ENCODE results near the gene RNF123. TPM values are rescaled to one million over a fixed set of nuclear protein-coding genes. Genes with fewer than 3 reads are reported as not detected.

Gene RNF123
- total and polyA plus RNA-seq, 2 donors (not counting 3 experiments of a cell fraction or from before 2014, with no cell fraction given): 43.4 to 59.3 TPM

GRCh38 chr3:49652903-49653415 lies 36.4 kb upstream of the RNF123 start:
- Histone ChIP-seq H3K9ac (replicated peaks; ENCODE audit: extremely low read depth, insufficient read depth, low read length) (no peak overlapping the region), H3K27ac (ENCODE audit: insufficient read depth, low read depth, low read length) (no peak overlapping the region), H4K20me1 (replicated peaks; ENCODE audit: control insufficient read depth, extremely low read depth, insufficient read depth, low read length) (no peaks in the 10 kb centered on the region), H3K4me3 (replicated peaks in 1 of 3; ENCODE audit: insufficient read depth in 1 of 3, low read depth in 1 of 3, low read length in 3 of 3) (no peak overlapping the region), H3K36me3 (ENCODE audit: control insufficient read depth in 2 of 2, extremely low read depth in 1 of 2, insufficient read depth in 2 of 2, low read length in 2 of 2) (no peaks in the 10 kb centered on the region), H3K27me3 (ENCODE audit: control insufficient read depth in 2 of 2, insufficient read depth in 2 of 2, low read length in 2 of 2) (no peaks in the 10 kb centered on the region), H3K9me1 (replicated peaks; ENCODE audit: control insufficient read depth, extremely low read depth, insufficient read depth, low read length) (no peaks in the 10 kb centered on the region), H2AFZ (ENCODE audit: low read depth, low read length) (no peak overlapping the region), H3K79me2 (ENCODE audit: control insufficient read depth, insufficient read depth, low read length) (no peaks in the 10 kb centered on the region), H3K4me1 (ENCODE audit: control insufficient read depth, extremely low read depth, insufficient read depth, low read length) (no peaks in the 10 kb centered on the region), H3K9me3 (replicated peaks; ENCODE audit: control insufficient read depth, insufficient read depth, low read length) (no peaks in the 10 kb centered on the region), H3K4me2 (ENCODE audit: insufficient read depth, low read length) (no peak overlapping the region)
- ChIA-PET POLR2A (no interaction called here), CTCF (interaction anchor here (1.9 kb wide), 1 partner anchor 113 kb away, joined by 5 read pairs; no protein-coding TSS in a partner anchor)
- TF ChIP-seq MAX (IDR thresholded peaks at IDR 0.05; ENCODE audit: insufficient read depth, insufficient read length) (no peak), GATA2 (IDR thresholded peaks at IDR 0.05; ENCODE audit: insufficient read depth, insufficient read length, low read depth, low read length) (no peak)
- DNase-seq (ENCODE audit: low read depth, low spot score) (no peak), FAIRE-seq (no peak)
- intact Hi-C loops (cut with micrococcal nuclease): no loop called here
- BruUV-seq (replicated peaks): no TSS peak
- dilution Hi-C loops (cut with MboI; ENCODE audit: extremely low pct_ligation_motif_present, low sequenced_read_pairs): no loop called here

GRCh38 chr3:49653621-49654020 lies 35.7 kb upstream of the RNF123 start:
- no peak overlapping the region for H3K4me2 ChIP-seq (ENCODE audit: insufficient read depth, low read length)
- TF ChIP-seq MAX (IDR thresholded peaks at IDR 0.05; ENCODE audit: insufficient read depth, insufficient read length) (no peak), JUN (IDR thresholded peaks at IDR 0.05; ENCODE audit: borderline replicate concordance, insufficient read depth, insufficient read length, low read depth) (no peak), CTCF (IDR thresholded peaks at IDR 0.05; ENCODE audit: extremely low read depth in 1 of 2, insufficient read depth in 1 of 2, low read depth in 1 of 2, low read length in 2 of 2) (no peak), POLR2AphosphoS5 (IDR thresholded peaks at IDR 0.05; ENCODE audit: insufficient read depth, low read depth, low read length) (no peak), FOS (IDR thresholded peaks at IDR 0.05; ENCODE audit: borderline replicate concordance, insufficient read depth, low read length) (no peak), GATA2 (IDR thresholded peaks at IDR 0.05; ENCODE audit: insufficient read depth, insufficient read length, low read depth, low read length) (no peak), EZH2 (IDR thresholded peaks at IDR 0.05; ENCODE audit: borderline replicate concordance, low read depth, low read length, severe bottlenecking) (no peak), POLR2A (IDR thresholded peaks at IDR 0.05; ENCODE audit: low read depth, low read length) (no peak), MYC (IDR thresholded peaks at IDR 0.05; ENCODE audit: low read depth, low read length) (no peak)
- CTCF ChIA-PET: interaction anchor here (0.5 to 1.9 kb wide), 2 partner anchors 18 to 114 kb away, joined by 3 to 5 read pairs; no protein-coding TSS in a partner anchor

More at GRCh38 chr3:49653621-49654020, 35.7 kb upstream of the RNF123 start:
- POLR2A ChIA-PET: no interaction called here
- no peaks in the 10 kb centered on the region for H3K9me1 ChIP-seq (replicated peaks; ENCODE audit: control insufficient read depth, extremely low read depth, insufficient read depth, low read length)
- no peaks in the 10 kb centered on the region for H3K4me1 ChIP-seq (ENCODE audit: control insufficient read depth, extremely low read depth, insufficient read depth, low read length)
- no peak overlapping the region for H3K4me3 ChIP-seq (replicated peaks in 1 of 3; ENCODE audit: insufficient read depth in 1 of 3, low read depth in 1 of 3, low read length in 3 of 3)
- no peaks in the 10 kb centered on the region for H3K79me2 ChIP-seq (ENCODE audit: control insufficient read depth, insufficient read depth, low read length)
- H2AFZ ChIP-seq (ENCODE audit: low read depth, low read length): no peak overlapping the region
- intact Hi-C loops (cut with micrococcal nuclease) (no loop called here), dilution Hi-C loops (cut with MboI; ENCODE audit: extremely low pct_ligation_motif_present, low sequenced_read_pairs) (no loop called here)
- no TSS peak for BruUV-seq (replicated peaks)
- H3K36me3 ChIP-seq (ENCODE audit: control insufficient read depth in 2 of 2, extremely low read depth in 1 of 2, insufficient read depth in 2 of 2, low read length in 2 of 2): no peaks in the 10 kb centered on the region
- DNase-seq (ENCODE audit: low read depth, low spot score) (no peak), FAIRE-seq (no peak)
- H4K20me1 ChIP-seq (replicated peaks; ENCODE audit: control insufficient read depth, extremely low read depth, insufficient read depth, low read length): no peaks in the 10 kb centered on the region
- no peak overlapping the region for H3K9ac ChIP-seq (replicated peaks; ENCODE audit: extremely low read depth, insufficient read depth, low read length)
- H3K27ac ChIP-seq (ENCODE audit: insufficient read depth, low read depth, low read length): no peak overlapping the region
- no peaks in the 10 kb centered on the region for H3K27me3 ChIP-seq (ENCODE audit: control insufficient read depth in 2 of 2, insufficient read depth in 2 of 2, low read length in 2 of 2)
- no peaks in the 10 kb centered on the region for H3K9me3 ChIP-seq (replicated peaks; ENCODE audit: control insufficient read depth, insufficient read depth, low read length)
